Heart left ventricle (tissue), 16 donors: ENCODE results near the gene TXNL4A. TPM values are rescaled to one million over a fixed set of nuclear protein-coding genes. Genes with fewer than 3 reads are reported as not detected.

ENCODE experiments used
- ATAC-seq, 4 donors: fragments of 200-7000 bp; cut with Tn5 transposase; one replicate each; pipeline ENCODE4 v1.9.1; 2020 to 2022; ENCODE audit warnings: moderate library complexity in 4 of 4, mild to moderate bottlenecking in 3 of 4, moderate number of reproducible peaks in 1 of 4
- DNase-seq, 5 donors: peaks; one replicate each; pipeline ENCODE4 v3.0.0-alpha.2; 2020
- H3K27ac ChIP-seq, 12 donors: fragments of 200-600 bp; sonication (generic) in 4 of 12; one replicate each; pipeline versions ENCODE4 v1.5.0 to v1.8.0; 2016 to 2022; ENCODE audit warnings: mild to moderate bottlenecking in 2 of 12
- H3K27me3 ChIP-seq, 9 donors: fragments of 200-600 bp; sonication (generic) in 2 of 9; one replicate each; pipeline versions ENCODE4 v1.5.1 to v1.8.0; 2016 to 2022; ENCODE audit warnings: mild to moderate bottlenecking in 3 of 9
- H3K36me3 ChIP-seq, 9 donors: fragments of 200-600 bp; sonication (generic) in 2 of 9; one replicate each; pipeline versions ENCODE4 v1.5.0 to v1.8.0; 2018 to 2022; ENCODE audit warnings: mild to moderate bottlenecking in 2 of 9
- H3K4me1 ChIP-seq, 12 donors: fragments of 200-600 bp; sonication (generic) in 4 of 12; one replicate each; pipeline versions ENCODE4 v1.5.0 to v1.8.0; 2016 to 2022; ENCODE audit warnings: mild to moderate bottlenecking in 3 of 12
- H3K4me3 ChIP-seq, 12 donors: fragments of 200-600 bp; sonication (generic) in 4 of 12; one replicate each; pipeline versions ENCODE4 v1.5.0 to v1.8.0; 2017 to 2022; ENCODE audit warnings: mild to moderate bottlenecking in 9 of 12, moderate library complexity in 4 of 12
- H3K9me3 ChIP-seq, 12 donors: fragments of 200-600 bp; sonication (generic) in 4 of 12; one replicate each; pipeline versions ENCODE4 v1.5.0 to v1.8.0; 2016 to 2022; ENCODE audit warnings: mild to moderate bottlenecking in 1 of 12
- POLR2A ChIP-seq, 2 donors: fragments of 450-650 bp; IDR thresholded peaks; one replicate each; pipeline ENCODE4 v1.6.1; 2017; ENCODE audit warnings: antibody characterized with exemption in 2 of 2, mild to moderate bottlenecking in 2 of 2, moderate library complexity in 2 of 2
- WGBS, 4 donors: extraction: QIAGEN DNeasy Blood & Tissue Kit in 2 of 4; methylation state at CpG; one replicate each; pipeline versions ENCODE4 v1.1.5 to v1.1.7; 2013 to 2018; 5-methylcytosine and 5-hydroxymethylcytosine counted together
- intact Hi-C, 10 donors: fragments of 100-400 bp; cut with DNase I; formaldehyde crosslinking; loops; one replicate each; pipeline versions ENCODE4 v1.11.1 to v1.14.2; 2022
- polyA plus RNA-seq, 2 donors: library from polyadenylated mRNA; stranded (reverse); fragments of 200-250 nt; gene quantifications; one replicate each; pipeline ENCODE4 v1.2.3, GENCODE V29; 2013
- total RNA-seq, 9 donors: library from RNA; depleted of rRNA in 2 of 9; stranded (reverse); fragments of >200 nt in 2 of 9; fragmentation: NEBNext Ultra II Directional in 3 of 9; extraction: Animal tissue kit (Norgen Biotek cat#: 25700) in 3 of 9; gene quantifications; one replicate each; pipeline versions ENCODE4 v1.1.0 to v1.2.4, GENCODE V29; 2016 to 2023
- TF ChIP-seq, protein P1 (sequence below), 12 donors: fragments of 200-600 bp; sonication (generic) in 4 of 12; IDR thresholded peaks; one replicate each; pipeline versions ENCODE4 v1.5.0 to v1.8.0; 2018 to 2022; ENCODE audit warnings: antibody characterized with exemption in 12 of 12, mild to moderate bottlenecking in 5 of 12
- donor health status: ischemic (EF 13 %, LVEDD 7.1; RV severe dilation, severe dysfunction).
- donor health status: healthy with polysubstance abuse.
- donor health status: DM: no; HTN: yes; CAD: no.
- donor health status: DM: no; HTN: no; CAD: no.
- donor health status: ischemic (EF 25% LVEDD 6.9; RV normal size, moderate dysfunction).
- donor health status: ischemic (EF 25% LVEDD 5.7; RV mildly dilated, moderate dysfunction).
- donor health status: healthy.
- donor health status: DM: yes; HTN: yes; CAD: no.
- donor health status: ischemic (EF 35%, LVEDD 5.7; RV mildly dilated, moderate dysfunction).
- donor health status: nonischemic (EF 11% LVEDD 7.7; RV severe dilation, severe dysfunction).
- donor health status: DM: yes; HTN: yes; CAD: no.
- donor health status: PGD.
- donor health status: ischemic (EF 29% LVEDD 5.4; RV normal size, mild dysfunction).
- donor health status: nonischemic (EF 23%, LVEDD 6.1; RV moderate dilation, normal function).

Gene TXNL4A
- total and polyA plus RNA-seq, 11 donors: 35.2 to 139 (median 92.0) TPM

DNA sequence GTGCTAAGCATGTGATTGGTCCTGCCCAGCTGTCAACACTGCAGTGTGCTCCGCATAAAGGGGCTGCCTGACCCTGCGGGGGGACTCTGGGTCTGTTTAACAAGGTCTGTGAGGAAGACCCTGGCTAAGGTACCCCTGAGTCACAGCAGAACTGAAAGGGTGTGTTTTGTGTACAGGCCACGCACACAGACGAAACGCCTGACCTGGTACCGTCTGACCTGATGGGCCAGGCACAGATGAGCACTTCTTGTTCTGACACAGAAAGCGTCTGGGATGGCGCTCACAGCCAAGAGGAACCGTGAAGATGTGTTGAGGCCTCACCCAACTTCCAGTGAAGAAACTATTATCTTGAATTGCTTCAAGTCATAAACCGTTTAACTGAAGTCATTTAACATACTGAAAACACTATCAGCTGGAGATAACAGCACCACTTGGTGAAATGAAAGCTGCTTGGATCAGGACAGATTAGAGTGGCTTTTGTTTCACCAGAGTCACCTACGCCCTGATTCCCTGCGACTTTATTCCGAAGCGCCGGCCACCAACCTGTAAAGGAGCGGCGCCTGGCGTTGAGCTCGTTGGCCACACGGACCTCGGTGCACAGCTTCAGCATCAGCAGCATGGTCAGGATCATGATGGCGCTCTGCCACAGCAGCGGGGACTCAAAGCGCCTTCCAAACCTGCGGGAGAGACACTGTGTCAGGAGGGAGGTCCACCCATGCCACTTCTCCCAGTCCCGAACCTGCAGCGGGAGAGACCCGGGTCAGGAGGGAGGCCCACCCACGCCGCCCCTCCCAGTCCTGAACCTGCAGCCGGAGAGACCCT, 45.4 kb downstream of the TXNL4A start:
- Histone ChIP-seq H3K36me3 (peaks cover 0 to 65% (median 34%) of the 10 kb centered on the region in 9 donors), H3K4me1 (peaks cover 0 to 66% (median 35%) of the 10 kb centered on the region in 12 donors), H3K27me3 (no peaks in the 10 kb centered on the region), H3K9me3 (no peaks in the 10 kb centered on the region), H3K4me3 (no peak overlapping the region), H3K27ac (no peak overlapping the region)
- peak in 1 of 5 donors; percentile 37 for DNase-seq
- intact Hi-C loops: loop anchor here in 2 of 10 donors (10.0 kb wide), 2 partner anchors 58 to 548 kb away; partner anchors contain the start of gene NFATC1 (in 1 of the 2)
- WGBS, 4 donors: 69 to 79% (median 75%) methylated on average over 19 to 31 of the region's 31 CpGs
- no peak for TF ChIP-seq POLR2A (IDR thresholded peaks at IDR 0.05)
- TF ChIP-seq, protein P1, sequence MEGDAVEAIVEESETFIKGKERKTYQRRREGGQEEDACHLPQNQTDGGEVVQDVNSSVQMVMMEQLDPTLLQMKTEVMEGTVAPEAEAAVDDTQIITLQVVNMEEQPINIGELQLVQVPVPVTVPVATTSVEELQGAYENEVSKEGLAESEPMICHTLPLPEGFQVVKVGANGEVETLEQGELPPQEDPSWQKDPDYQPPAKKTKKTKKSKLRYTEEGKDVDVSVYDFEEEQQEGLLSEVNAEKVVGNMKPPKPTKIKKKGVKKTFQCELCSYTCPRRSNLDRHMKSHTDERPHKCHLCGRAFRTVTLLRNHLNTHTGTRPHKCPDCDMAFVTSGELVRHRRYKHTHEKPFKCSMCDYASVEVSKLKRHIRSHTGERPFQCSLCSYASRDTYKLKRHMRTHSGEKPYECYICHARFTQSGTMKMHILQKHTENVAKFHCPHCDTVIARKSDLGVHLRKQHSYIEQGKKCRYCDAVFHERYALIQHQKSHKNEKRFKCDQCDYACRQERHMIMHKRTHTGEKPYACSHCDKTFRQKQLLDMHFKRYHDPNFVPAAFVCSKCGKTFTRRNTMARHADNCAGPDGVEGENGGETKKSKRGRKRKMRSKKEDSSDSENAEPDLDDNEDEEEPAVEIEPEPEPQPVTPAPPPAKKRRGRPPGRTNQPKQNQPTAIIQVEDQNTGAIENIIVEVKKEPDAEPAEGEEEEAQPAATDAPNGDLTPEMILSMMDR (IDR thresholded peaks at IDR 0.05): no peak
- peak in 1 of 4 donors; percentile 21 for ATAC-seq

DNA sequence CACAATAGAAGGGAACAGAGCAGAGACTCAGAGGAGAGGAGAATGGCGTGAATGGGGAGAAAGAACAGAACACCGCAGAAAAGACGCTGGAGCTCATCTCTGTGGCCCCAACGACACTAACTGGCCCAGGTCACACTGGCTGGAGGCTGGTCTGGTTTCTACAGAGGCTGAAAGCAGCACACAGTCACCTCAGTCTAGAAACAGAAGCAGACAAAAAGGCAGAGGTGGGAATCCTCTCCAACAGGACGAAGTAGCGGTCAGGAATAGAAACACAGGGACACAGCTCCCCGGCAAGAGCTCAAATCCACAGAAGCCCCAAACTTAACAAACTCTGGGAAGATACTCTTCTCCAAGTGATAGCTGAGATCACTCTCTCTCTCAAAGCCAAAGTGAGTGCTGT, 46.2 kb downstream of the TXNL4A start:
- Histone ChIP-seq H3K4me3 (no peak overlapping the region), H3K27me3 (no peaks in the 10 kb centered on the region), H3K4me1 (peaks cover 0 to 58% (median 31%) of the 10 kb centered on the region in 12 donors), H3K36me3 (peaks cover 0 to 72% (median 34%) of the 10 kb centered on the region in 9 donors), H3K27ac (peak overlapping the region in 1 of 12 donors; percentile 24), H3K9me3 (no peaks in the 10 kb centered on the region)
- 73 to 82% (median 79%) methylated on average over 7 of the region's 7 CpGs for WGBS, 4 donors
- DNase-seq (no peak), ATAC-seq (no peak)
- TF ChIP-seq, protein P1 (IDR thresholded peaks at IDR 0.05): no peak
- TF ChIP-seq POLR2A (IDR thresholded peaks at IDR 0.05): no peak
- intact Hi-C loops: loop anchor here in 2 of 10 donors (10.0 kb wide), 2 partner anchors 57 to 547 kb away; partner anchors contain the start of gene NFATC1 (in 1 of the 2)

DNA sequence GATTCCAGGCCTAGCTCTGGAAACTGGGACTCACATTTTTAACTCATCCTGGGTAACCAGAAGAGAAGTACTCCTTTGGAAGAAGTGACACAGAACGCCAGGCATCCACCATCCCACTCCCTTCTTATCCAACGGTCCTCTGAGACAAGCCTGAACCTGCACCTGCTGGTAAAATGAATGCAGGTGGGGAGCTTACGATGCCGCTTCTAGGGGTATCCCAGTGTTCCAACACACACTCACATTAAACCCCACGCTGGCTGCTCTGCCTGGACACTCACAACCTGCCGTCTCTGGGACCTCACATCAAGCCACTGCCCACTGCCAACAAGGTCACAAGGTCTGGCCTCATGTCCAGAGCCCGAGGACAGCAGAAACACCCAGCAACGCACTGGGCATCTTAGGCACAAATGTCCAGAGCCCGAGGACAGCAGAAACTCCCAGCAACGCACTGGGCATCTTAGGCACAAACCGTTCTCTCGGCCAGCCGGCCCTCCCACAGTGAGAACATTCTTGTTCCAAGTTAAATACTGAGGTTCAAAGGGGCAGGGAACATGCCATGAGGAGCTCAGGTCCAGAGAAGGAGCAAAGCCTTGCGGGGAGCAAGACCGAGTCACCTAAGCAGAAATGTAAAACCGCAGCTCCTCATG, 46.8 kb downstream of the TXNL4A start:
- 87 to 89% (median 88%) methylated on average over 15 to 16 of the region's 16 CpGs for WGBS, 4 donors

More for the DNA sequence above, 46.8 kb downstream of the TXNL4A start:
- no peak for ATAC-seq
- Histone ChIP-seq H3K27me3 (no peaks in the 10 kb centered on the region), H3K9me3 (no peaks in the 10 kb centered on the region), H3K4me3 (no peak overlapping the region), H3K4me1 (peaks cover 0 to 52% (median 27%) of the 10 kb centered on the region in 12 donors), H3K36me3 (peaks cover 0 to 66% (median 34%) of the 10 kb centered on the region in 9 donors), H3K27ac (no peak overlapping the region)
- TF ChIP-seq, protein P1 (IDR thresholded peaks at IDR 0.05): no peak
- peak in 1 of 5 donors; percentile 19 for DNase-seq
- intact Hi-C loops: loop anchor here in 2 of 10 donors (10.0 kb wide), 2 partner anchors 57 to 547 kb away; partner anchors contain the start of gene NFATC1 (in 1 of the 2)
